HepG2 (cell line): ENCODE results near the gene TWIST2.

Source experiments
- BHLHE40 ChIP-seq: IDR thresholded peaks from 2 replicates; pipeline ENCODE4 v1.6.1; 2011; ENCODE audit warnings: low read length, improper control_type of control experiment
- CEBPZ ChIP-seq: IDR thresholded peaks from 2 replicates; pipeline ENCODE4 v1.6.1; 2012; ENCODE audit warnings: low read length, improper control_type of control experiment
- CTCF ChIP-seq: sonication (generic); formaldehyde crosslinking; IDR thresholded peaks from 2 replicates; pipeline ENCODE4 v1.5.0; 2020; ENCODE audit warnings: mild to moderate bottlenecking, missing genetic modification reagents, moderate library complexity
- ESRRA ChIP-seq: sonication (generic); formaldehyde crosslinking; IDR thresholded peaks from 2 replicates; pipeline ENCODE4 v1.5.1; 2020; ENCODE audit warnings: mild to moderate bottlenecking, low read depth, missing genetic modification reagents
- GTF2F1 ChIP-seq: fragments of 150-350 bp; IDR thresholded peaks from 2 replicates; pipeline ENCODE4 v1.6.1; 2014; ENCODE audit warnings: low read length
- MAZ ChIP-seq, 2 experiments: sonication (generic) in 1 of 2; formaldehyde crosslinking in 1 of 2; IDR thresholded peaks; 2 replicates each; pipeline versions ENCODE4 v1.5.0 to v1.6.1; 2012 to 2020; ENCODE audit warnings: low read depth in 2 of 2, mild to moderate bottlenecking in 2 of 2, borderline replicate concordance in 1 of 2, improper control_type of control experiment in 1 of 2, low read length in 1 of 2, missing genetic modification reagents in 1 of 2, moderate library complexity in 1 of 2
- RNF2 ChIP-seq: fragments of 450-650 bp; conservative IDR thresholded peaks from 2 replicates; pipeline ENCODE4 v1.6.1; 2016; ENCODE audit warnings: low read depth
- SIN3A ChIP-seq: IDR thresholded peaks from 2 replicates; pipeline ENCODE4 v1.6.1; 2011; ENCODE audit warnings: low read depth, mild to moderate bottlenecking, control low read depth, low read length, borderline replicate concordance
- SP2 ChIP-seq: sonication (generic); formaldehyde crosslinking; IDR thresholded peaks from 2 replicates; pipeline ENCODE4 v1.5.1; 2020; ENCODE audit warnings: mild to moderate bottlenecking, missing genetic modification reagents
- ZBTB7A ChIP-seq: sonication (generic); formaldehyde crosslinking; IDR thresholded peaks from 2 replicates; pipeline ENCODE4 v1.8.0; 2022; ENCODE audit warnings: mild to moderate bottlenecking, missing genetic modification reagents

DNA sequence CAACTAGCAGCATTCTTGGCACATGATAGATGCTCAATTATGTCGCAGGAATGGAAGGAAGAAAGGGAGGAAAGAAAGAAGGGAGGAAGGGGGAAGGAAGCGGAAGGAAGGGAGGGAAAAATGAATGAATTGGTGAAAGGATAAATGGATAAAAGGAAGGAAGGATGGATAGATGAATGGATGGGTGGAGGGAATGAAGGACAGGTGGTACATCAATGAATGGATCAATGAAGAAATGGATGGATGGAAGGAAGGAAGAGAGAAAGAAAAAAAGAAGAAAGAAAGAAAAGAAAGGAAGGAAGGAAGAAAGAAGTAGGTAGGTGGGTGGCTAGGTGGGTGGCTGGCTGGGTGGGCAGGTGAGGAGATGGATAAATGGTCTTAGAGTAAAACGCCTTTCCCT lies 56.8 kb downstream of the TWIST2 start:
- no peak for TF ChIP-seq SP2 (CRISPR knock-in tag)
- TF ChIP-seq SIN3A: no peak
- no peak for TF ChIP-seq CEBPZ
- TF ChIP-seq BHLHE40: no peak
- TF ChIP-seq MAZ (IDR thresholded peaks at IDR 0.05; ENCODE audit: borderline replicate concordance, low read depth, low read length): no peak
- no peak for TF ChIP-seq MAZ (CRISPR knock-in tag; IDR thresholded peaks at IDR 0.05; ENCODE audit: low read depth)
- no peak for TF ChIP-seq ESRRA (CRISPR knock-in tag)
- no peak for TF ChIP-seq ZBTB7A (CRISPR knock-in tag)
- TF ChIP-seq RNF2: no peak
- no peak for TF ChIP-seq GTF2F1
- TF ChIP-seq CTCF (CRISPR knock-in tag): no peak
